Ovary (tissue), 9 donors: Measurements from ENCODE around the gene LRRTM4. TPM values are rescaled to one million over a fixed set of nuclear protein-coding genes. Genes with fewer than 3 reads are reported as not detected.

Source experiments
- DNase-seq, 5 donors: peaks; one replicate each; pipeline ENCODE4 v3.0.0-alpha.2; 2019 to 2020
- H3K27ac ChIP-seq, 2 donors: fragments of 200-600 bp; one replicate each; pipeline versions ENCODE4 v1.5.1 to v1.8.0; 2019 to 2022
- H3K27me3 ChIP-seq: fragments of 200-600 bp; one replicate; pipeline ENCODE4 v1.8.0; 2022
- H3K36me3 ChIP-seq: fragments of 200-600 bp; sonication (generic); one replicate; pipeline ENCODE4 v1.5.1; 2019
- H3K4me1 ChIP-seq: one replicate; pipeline ENCODE4 v1.8.1; 2013; ENCODE audit warnings: mild to moderate bottlenecking, moderate library complexity; ENCODE audit not compliant: insufficient read depth
- H3K4me3 ChIP-seq: fragments of 200-600 bp; sonication (generic); one replicate; pipeline ENCODE4 v1.5.1; 2017
- H3K9me3 ChIP-seq, 2 donors: fragments of 200-600 bp in 1 of 2; sonication (generic) in 1 of 2; one replicate each; pipeline versions ENCODE4 v1.5.1 to v1.8.1; 2013 to 2019; ENCODE audit warnings: mild to moderate bottlenecking in 1 of 2, moderate library complexity in 1 of 2
- EP300 ChIP-seq: sonication (generic); formaldehyde crosslinking; IDR thresholded peaks from one replicate; pipeline ENCODE4 v1.6.1; 2017; ENCODE audit warnings: antibody characterized with exemption
- POLR2A ChIP-seq: fragments of 450-650 bp; IDR thresholded peaks from one replicate; pipeline ENCODE4 v1.6.1; 2017; ENCODE audit warnings: antibody characterized with exemption, mild to moderate bottlenecking, moderate library complexity
- WGBS, 3 donors: extraction: QIAGEN DNeasy Blood & Tissue Kit in 1 of 3; methylation state at CpG; one replicate each; pipeline versions ENCODE4 v1.1.5 to v1.1.7; 2013 to 2017; 5-methylcytosine and 5-hydroxymethylcytosine counted together
- intact Hi-C, 4 donors: fragments of 100-400 bp; cut with DNase I; formaldehyde crosslinking; loops; one replicate each; pipeline versions ENCODE4 v1.11.0 to v1.15.1; 2022 to 2023
- polyA plus RNA-seq, 2 donors: library from polyadenylated mRNA; stranded (reverse); fragments of 200-250 nt in 1 of 2; fragments of 350-450 nt in 1 of 2; fragmentation: Illumina TruSeq in 1 of 2; extraction: RNeasy Lipid Tissue Mini Kit (QIAGEN cat#74804) in 1 of 2; gene quantifications; one replicate each; pipeline ENCODE4 v1.2.3, GENCODE V29; 2013 to 2014
- total RNA-seq, 7 donors: library from RNA; depleted of rRNA in 2 of 7; stranded (reverse); fragments of >200 nt in 2 of 7; fragmentation: NEBNext Ultra II Directional in 3 of 7; extraction: Animal tissue kit (Norgen Biotek cat#: 25700) in 3 of 7; gene quantifications; one replicate each; pipeline versions ENCODE4 v1.1.0 to v1.2.4, GENCODE V29; 2016 to 2023
- TF ChIP-seq, protein P1 (sequence below), 3 donors: fragments of 450-650 bp in 2 of 3; fragments of 200-600 bp in 1 of 3; IDR thresholded peaks; one replicate each; pipeline versions ENCODE4 v1.5.1 to v1.8.0; 2016 to 2022; ENCODE audit warnings: antibody characterized with exemption in 3 of 3, mild to moderate bottlenecking in 1 of 3
- donor health status: DM: no; HTN: no; CAD: no; lungs with moderate emphysema.
- donor health status: DM: no; HTN: no; CAD: no.
- donor health status: Bipolar disorder and iron deficiency.
- donor health status: DM: yes; HTN: yes; CAD: no.
- donor health status: DM: no; HTN: no; CAD: no.
- donor health status: DM: yes; HTN: yes; CAD: no.

LRRTM4 gene
- total and polyA plus RNA-seq, 9 donors = 0.01 to 2.2 (median 0.71) TPM; not detected in 2

DNA sequence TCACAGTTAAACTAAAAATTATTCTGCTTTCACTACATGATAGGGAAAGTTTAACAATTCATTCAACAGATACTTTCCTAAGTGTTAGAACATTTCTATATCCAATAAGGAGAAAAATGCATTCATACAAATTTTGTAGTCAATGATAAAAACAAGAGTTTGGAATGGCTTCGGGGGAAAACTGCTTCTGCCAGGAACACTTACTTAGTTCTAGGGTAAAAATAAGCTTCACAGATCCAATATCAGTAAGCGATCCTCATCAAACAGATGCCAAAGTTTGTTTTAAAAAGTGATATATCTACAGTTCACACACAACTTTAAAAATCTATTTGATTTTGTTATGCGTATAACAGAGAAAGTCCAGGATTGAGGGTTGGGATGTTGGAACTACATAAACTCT, 199.7 kb downstream of the LRRTM4 start:
- TF ChIP-seq POLR2A (no peak), EP300 (no peak)
- TF ChIP-seq, protein P1, sequence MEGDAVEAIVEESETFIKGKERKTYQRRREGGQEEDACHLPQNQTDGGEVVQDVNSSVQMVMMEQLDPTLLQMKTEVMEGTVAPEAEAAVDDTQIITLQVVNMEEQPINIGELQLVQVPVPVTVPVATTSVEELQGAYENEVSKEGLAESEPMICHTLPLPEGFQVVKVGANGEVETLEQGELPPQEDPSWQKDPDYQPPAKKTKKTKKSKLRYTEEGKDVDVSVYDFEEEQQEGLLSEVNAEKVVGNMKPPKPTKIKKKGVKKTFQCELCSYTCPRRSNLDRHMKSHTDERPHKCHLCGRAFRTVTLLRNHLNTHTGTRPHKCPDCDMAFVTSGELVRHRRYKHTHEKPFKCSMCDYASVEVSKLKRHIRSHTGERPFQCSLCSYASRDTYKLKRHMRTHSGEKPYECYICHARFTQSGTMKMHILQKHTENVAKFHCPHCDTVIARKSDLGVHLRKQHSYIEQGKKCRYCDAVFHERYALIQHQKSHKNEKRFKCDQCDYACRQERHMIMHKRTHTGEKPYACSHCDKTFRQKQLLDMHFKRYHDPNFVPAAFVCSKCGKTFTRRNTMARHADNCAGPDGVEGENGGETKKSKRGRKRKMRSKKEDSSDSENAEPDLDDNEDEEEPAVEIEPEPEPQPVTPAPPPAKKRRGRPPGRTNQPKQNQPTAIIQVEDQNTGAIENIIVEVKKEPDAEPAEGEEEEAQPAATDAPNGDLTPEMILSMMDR (IDR thresholded peaks at IDR 0.05) = no peak
- DNase-seq = no peak
- Histone ChIP-seq H3K36me3 (no peaks in the 10 kb centered on the region), H3K4me1 (no peaks in the 10 kb centered on the region), H3K9me3 (no peaks in the 10 kb centered on the region), H3K27me3 (no peaks in the 10 kb centered on the region), H3K27ac (no peak overlapping the region), H3K4me3 (no peak overlapping the region)
- intact Hi-C loops = no loop called here
- 80 to 87% (median 83%) methylated on average over 3 of the region's 3 CpGs for WGBS, 3 donors

DNA sequence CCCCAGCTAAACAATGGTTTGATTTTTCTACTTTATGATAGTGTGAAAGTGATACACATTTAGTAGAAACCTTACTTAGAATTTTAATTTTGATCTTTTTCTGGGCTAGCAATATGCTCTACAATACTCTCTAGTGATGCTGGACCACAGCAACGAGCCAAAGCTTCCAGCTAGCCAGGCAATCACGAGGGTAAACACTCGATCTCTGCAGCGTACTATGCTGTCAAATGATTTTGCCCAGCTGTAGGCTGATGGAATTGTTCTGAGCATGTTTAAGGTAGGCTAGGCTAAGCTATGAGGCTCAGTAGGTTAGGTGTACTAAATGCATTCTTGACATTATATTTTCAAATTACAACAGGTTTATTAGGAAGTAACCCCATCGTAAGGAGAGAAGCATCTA, 207.5 kb downstream of the LRRTM4 start:
- H3K4me1 ChIP-seq = no peaks in the 10 kb centered on the region
- TF ChIP-seq, protein P1 (IDR thresholded peaks at IDR 0.05) = no peak
- no peak for TF ChIP-seq EP300
- no peak for TF ChIP-seq POLR2A
- no peak for DNase-seq
- no peak overlapping the region for H3K4me3 ChIP-seq
- H3K27ac ChIP-seq = no peak overlapping the region
- H3K36me3 ChIP-seq = no peaks in the 10 kb centered on the region
- WGBS, 3 donors = 23 to 27% (median 26%) methylated on average over 5 of the region's 5 CpGs
- H3K9me3 ChIP-seq = no peaks in the 10 kb centered on the region
- intact Hi-C loops = no loop called here
- H3K27me3 ChIP-seq = no peaks in the 10 kb centered on the region

DNA sequence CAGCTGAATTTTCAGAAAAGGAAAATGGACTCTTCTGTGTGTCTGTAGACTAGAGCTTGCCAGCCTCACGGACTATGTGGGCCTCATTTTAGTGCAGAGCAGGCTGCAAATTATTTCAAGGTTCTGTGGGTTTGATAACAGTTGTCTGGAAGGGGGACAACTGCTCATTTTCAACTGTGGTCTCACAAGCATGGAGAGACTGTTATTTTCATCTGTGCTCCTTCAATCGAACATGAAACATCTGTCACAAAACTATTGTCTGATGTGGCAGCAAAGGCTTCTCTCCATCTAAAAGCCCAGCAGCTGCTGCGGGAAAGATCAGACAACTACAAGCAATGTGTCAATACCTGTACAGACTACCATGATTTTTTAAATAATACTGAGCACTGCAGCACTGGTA, 211.8 kb downstream of the LRRTM4 start:
- intact Hi-C loops = no loop called here
- no peak overlapping the region for H3K27ac ChIP-seq
- no peaks in the 10 kb centered on the region for H3K9me3 ChIP-seq
- H3K36me3 ChIP-seq = no peaks in the 10 kb centered on the region
- no peaks in the 10 kb centered on the region for H3K4me1 ChIP-seq
- no peaks in the 10 kb centered on the region for H3K27me3 ChIP-seq
- WGBS, 3 donors = 9 to 15% (median 11%) methylated on average over 3 of the region's 3 CpGs
- DNase-seq = no peak
- no peak overlapping the region for H3K4me3 ChIP-seq
- TF ChIP-seq EP300 = no peak
- no peak for TF ChIP-seq POLR2A
- TF ChIP-seq, protein P1 (IDR thresholded peaks at IDR 0.05) = no peak

DNA sequence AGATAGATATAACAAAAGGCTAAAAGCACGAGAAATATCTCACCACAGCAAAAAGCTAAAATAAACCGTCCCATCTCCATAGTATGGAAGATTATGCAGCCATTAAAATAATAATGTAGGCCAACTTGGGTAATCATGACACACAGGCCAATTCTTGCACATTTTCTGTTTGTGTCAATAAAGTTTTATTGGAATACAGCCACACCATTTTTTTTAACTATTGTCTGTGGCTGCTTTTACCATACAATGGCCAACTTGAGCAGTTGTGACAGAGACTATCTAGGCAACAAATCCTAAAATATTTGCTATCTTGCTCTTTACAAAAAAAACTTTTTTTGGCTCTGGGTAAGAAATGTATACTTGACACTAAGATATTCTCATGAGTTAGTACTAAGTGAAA, 212.5 kb downstream of the LRRTM4 start:
- intact Hi-C loops = no loop called here
- no peaks in the 10 kb centered on the region for H3K27me3 ChIP-seq
- TF ChIP-seq, protein P1 (IDR thresholded peaks at IDR 0.05) = no peak
- no peak for TF ChIP-seq POLR2A
- 65 to 90% (median 68%) methylated on average over 2 of the region's 2 CpGs for WGBS, 3 donors
- no peaks in the 10 kb centered on the region for H3K36me3 ChIP-seq
- DNase-seq = no peak
- no peaks in the 10 kb centered on the region for H3K4me1 ChIP-seq
- no peak overlapping the region for H3K4me3 ChIP-seq
- no peak overlapping the region for H3K27ac ChIP-seq
- H3K9me3 ChIP-seq = no peaks in the 10 kb centered on the region

DNA sequence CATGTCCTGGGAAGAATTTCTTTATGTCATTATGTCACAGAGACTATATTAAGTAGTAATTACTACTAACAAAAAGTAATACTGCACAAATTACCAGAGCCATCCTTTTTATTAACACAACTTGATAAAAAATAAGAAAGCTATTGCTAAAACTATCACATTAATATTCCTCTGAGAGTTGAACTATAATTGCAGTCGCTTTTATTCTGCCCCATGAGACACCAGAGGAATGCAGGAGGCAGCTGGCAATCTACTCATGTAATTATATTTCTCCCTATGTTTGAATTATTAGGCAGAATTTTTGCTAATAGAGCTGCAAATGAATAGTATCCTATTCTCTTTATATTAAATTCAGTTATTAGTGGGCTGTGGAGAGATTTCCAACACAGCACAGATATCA, 220.7 kb downstream of the LRRTM4 start:
- H3K27ac ChIP-seq = no peak overlapping the region
- intact Hi-C loops = no loop called here
- TF ChIP-seq EP300 (no peak), POLR2A (no peak)
- TF ChIP-seq, protein P1 (IDR thresholded peaks at IDR 0.05) = no peak
- H3K27me3 ChIP-seq = no peaks in the 10 kb centered on the region
- H3K9me3 ChIP-seq = no peaks in the 10 kb centered on the region
- no peaks in the 10 kb centered on the region for H3K36me3 ChIP-seq
- DNase-seq = no peak
- no peaks in the 10 kb centered on the region for H3K4me1 ChIP-seq
- no peak overlapping the region for H3K4me3 ChIP-seq
- WGBS, 3 donors = 46 to 51% (median 49%) methylated on average over 1 of the region's 1 CpG
